Ishikawa (cell line): ENCODE data around the gene NTRK1.

Experiments used
- CEBPB ChIP-seq: IDR thresholded peaks from 2 replicates; pipeline ENCODE4 v1.6.1; 2012
- CREB1 ChIP-seq: IDR thresholded peaks from 2 replicates; pipeline ENCODE4 v1.6.1; 2012; ENCODE audit warnings: low read depth
- EGR1 ChIP-seq: IDR thresholded peaks from 2 replicates; pipeline ENCODE4 v1.6.1; 2012
- EP300 ChIP-seq: IDR thresholded peaks from 2 replicates; pipeline ENCODE4 v1.6.1; 2012; ENCODE audit warnings: borderline replicate concordance
- FOXM1 ChIP-seq: IDR thresholded peaks from 2 replicates; pipeline ENCODE4 v1.6.1; 2012; ENCODE audit warnings: low read depth, borderline replicate concordance
- MAX ChIP-seq: IDR thresholded peaks from 2 replicates; pipeline ENCODE4 v1.6.1; 2012
- NFIC ChIP-seq: IDR thresholded peaks from 2 replicates; pipeline ENCODE4 v1.6.1; 2012
- RAD21 ChIP-seq: IDR thresholded peaks from 2 replicates; pipeline ENCODE4 v1.6.1; 2012; ENCODE audit warnings: low read depth
- REST ChIP-seq: IDR thresholded peaks from 2 replicates; pipeline ENCODE4 v1.6.1; 2012; ENCODE audit warnings: low read depth, mild to moderate bottlenecking
- TAF1 ChIP-seq: IDR thresholded peaks from 2 replicates; pipeline ENCODE4 v1.6.1; 2012; ENCODE audit warnings: low read depth, mild to moderate bottlenecking
- TCF12 ChIP-seq: IDR thresholded peaks from 2 replicates; pipeline ENCODE4 v1.6.1; 2012; ENCODE audit warnings: low read depth
- TEAD4 ChIP-seq: IDR thresholded peaks from 2 replicates; pipeline ENCODE4 v1.6.1; 2012
- USF1 ChIP-seq: IDR thresholded peaks from 2 replicates; pipeline ENCODE4 v1.6.1; 2012
- YY1 ChIP-seq: IDR thresholded peaks from 2 replicates; pipeline ENCODE4 v1.6.1; 2012; ENCODE audit warnings: low read depth
- ZBTB7A ChIP-seq: IDR thresholded peaks from 2 replicates; pipeline ENCODE4 v1.6.1; 2012; ENCODE audit warnings: low read depth

NTRK1 gene

GRCh38 chr1:156874142-156874541 is 13.5 kb downstream of the NTRK1 start:
- TF ChIP-seq REST (no peak), TAF1 (no peak), NFIC (no peak), RAD21 (no peak), USF1 (no peak), MAX (no peak), FOXM1 (no peak), EP300 (no peak), ZBTB7A (no peak), TEAD4 (no peak), TCF12 (no peak), CEBPB (no peak), EGR1 (no peak), CREB1 (no peak), YY1 (no peak)

GRCh38 chr1:156874572-156875340 is 14.1 kb downstream of the NTRK1 start:
- no peak for TF ChIP-seq RAD21
- TF ChIP-seq CEBPB: no peak
- TF ChIP-seq ZBTB7A: no peak
- TF ChIP-seq NFIC: no peak
- no peak for TF ChIP-seq EGR1
- no peak for TF ChIP-seq EP300
- TF ChIP-seq YY1: no peak
- TF ChIP-seq TCF12: no peak
- TF ChIP-seq REST: no peak
- no peak for TF ChIP-seq MAX
- TF ChIP-seq CREB1: no peak
- TF ChIP-seq USF1: no peak

GRCh38 chr1:156875341-156875615 is 14.6 kb downstream of the NTRK1 start:
- TF ChIP-seq ZBTB7A: no peak
- TF ChIP-seq YY1: no peak
- no peak for TF ChIP-seq TAF1
- no peak for TF ChIP-seq CREB1
- TF ChIP-seq REST: no peak
- TF ChIP-seq EGR1: no peak
- no peak for TF ChIP-seq TCF12
- no peak for TF ChIP-seq TEAD4
- TF ChIP-seq RAD21: no peak
- TF ChIP-seq CEBPB: no peak
- TF ChIP-seq USF1: no peak
- no peak for TF ChIP-seq FOXM1
- no peak for TF ChIP-seq NFIC

- no peak for TF ChIP-seq CREB1
- no peak for TF ChIP-seq NFIC
- no peak for TF ChIP-seq USF1
- no peak for TF ChIP-seq REST
- no peak for TF ChIP-seq RAD21
- TF ChIP-seq CEBPB: no peak
- TF ChIP-seq EGR1: no peak
Measured at GRCh38 chr1:156876281-156876680, 15.6 kb downstream of the NTRK1 start.
